Suprapubic skin (tissue), 4 donors: Measurements from ENCODE around the gene MIPOL1. TPM values are rescaled to one million over a fixed set of nuclear protein-coding genes. Genes with fewer than 3 reads are reported as not detected.

Source experiments
- DNase-seq, 2 donors: peaks; one replicate each; pipeline ENCODE4 v3.0.0-alpha.2; 2019; ENCODE audit warnings: low spot score in 2 of 2
- H3K27ac ChIP-seq: fragments of 200-600 bp; sonication (generic); one replicate; pipeline ENCODE4 v1.5.1; 2019
- H3K27me3 ChIP-seq: fragments of 200-600 bp; sonication (generic); one replicate; pipeline ENCODE4 v1.5.1; 2019
- H3K36me3 ChIP-seq: fragments of 200-600 bp; sonication (generic); one replicate; pipeline ENCODE4 v1.5.1; 2019
- H3K4me1 ChIP-seq: fragments of 200-600 bp; sonication (generic); one replicate; pipeline ENCODE4 v1.5.1; 2019
- H3K4me3 ChIP-seq: fragments of 200-600 bp; sonication (generic); one replicate; pipeline ENCODE4 v1.5.1; 2019; ENCODE audit warnings: mild to moderate bottlenecking
- H3K9me3 ChIP-seq: fragments of 200-600 bp; sonication (generic); one replicate; pipeline ENCODE4 v1.5.1; 2019
- CTCF ChIP-seq, 2 donors: fragments of 200-600 bp in 1 of 2; fragments of 450-650 bp in 1 of 2; sonication (generic) in 1 of 2; IDR thresholded peaks; one replicate each; pipeline ENCODE4 v1.5.1; 2016 to 2019; ENCODE audit warnings: antibody characterized with exemption in 2 of 2, mild to moderate bottlenecking in 1 of 2, moderate library complexity in 1 of 2
- EP300 ChIP-seq: sonication (generic); formaldehyde crosslinking; IDR thresholded peaks from one replicate; pipeline ENCODE4 v1.6.1; 2017; ENCODE audit warnings: antibody characterized with exemption
- POLR2A ChIP-seq, 2 donors: fragments of 450-650 bp; IDR thresholded peaks; one replicate each; pipeline ENCODE4 v1.6.1; 2017; ENCODE audit warnings: antibody characterized with exemption in 2 of 2, mild to moderate bottlenecking in 2 of 2, moderate library complexity in 2 of 2
- POLR2AphosphoS5 ChIP-seq, 3 donors: sonication (generic); formaldehyde crosslinking; IDR thresholded peaks; one replicate each; pipeline ENCODE4 v1.6.1; 2017; ENCODE audit warnings: antibody characterized with exemption in 3 of 3
- WGBS: methylation state at CpG from one replicate; pipeline ENCODE4 v1.1.5; 2018; 5-methylcytosine and 5-hydroxymethylcytosine counted together
- total RNA-seq, 4 donors: library from RNA; depleted of rRNA; stranded (reverse); fragments of >200 nt; gene quantifications; one replicate each; pipeline ENCODE4 v1.1.0, GENCODE V29; 2016

MIPOL1 gene
- total RNA-seq, 4 donors from 2014 or later = 3.5 to 12.7 (median 7.6) TPM

- Histone ChIP-seq H3K4me1 (no peaks in the 10 kb centered on the region), H3K9me3 (peaks cover 2% of the 10 kb centered on the region), H3K27ac (no peak overlapping the region), H3K27me3 (no peaks in the 10 kb centered on the region), H3K36me3 (no peaks in the 10 kb centered on the region), H3K4me3 (no peak overlapping the region)
- no peak for DNase-seq
- 84% methylated on average over 2 of the region's 2 CpGs for WGBS
- TF ChIP-seq POLR2AphosphoS5 (IDR thresholded peaks at IDR 0.05) (no peak), EP300 (no peak), POLR2A (IDR thresholded peaks at IDR 0.05) (no peak), CTCF (IDR thresholded peaks at IDR 0.05) (no peak)
Measured at GRCh38 chr14:37466623-37467088, 268.9 kb downstream of the MIPOL1 start.

GRCh38 chr14:37469650-37470049 lies 271.9 kb downstream of the MIPOL1 start:
- no peak for TF ChIP-seq CTCF (IDR thresholded peaks at IDR 0.05)
- TF ChIP-seq POLR2AphosphoS5 (IDR thresholded peaks at IDR 0.05) = no peak
- TF ChIP-seq EP300 = no peak
- TF ChIP-seq POLR2A (IDR thresholded peaks at IDR 0.05) = no peak
- no peaks in the 10 kb centered on the region for H3K27me3 ChIP-seq
- no peaks in the 10 kb centered on the region for H3K36me3 ChIP-seq
- H3K9me3 ChIP-seq = no peaks in the 10 kb centered on the region
- no peak overlapping the region for H3K27ac ChIP-seq
- H3K4me1 ChIP-seq = no peaks in the 10 kb centered on the region
- H3K4me3 ChIP-seq = no peak overlapping the region
- no peak for DNase-seq

GRCh38 chr14:37470251-37470650 lies 272.5 kb downstream of the MIPOL1 start:
- Histone ChIP-seq H3K36me3 (no peaks in the 10 kb centered on the region), H3K4me3 (no peak overlapping the region), H3K27ac (no peak overlapping the region), H3K9me3 (no peaks in the 10 kb centered on the region), H3K4me1 (no peaks in the 10 kb centered on the region), H3K27me3 (no peaks in the 10 kb centered on the region)
- WGBS = 94% methylated on average over 7 of the region's 7 CpGs
- no peak for DNase-seq
- TF ChIP-seq POLR2A (IDR thresholded peaks at IDR 0.05) = no peak
- TF ChIP-seq POLR2AphosphoS5 (IDR thresholded peaks at IDR 0.05) = no peak
- TF ChIP-seq EP300 = no peak

- WGBS = 67% methylated on average over 4 of the region's 4 CpGs
- Histone ChIP-seq H3K4me1 (no peaks in the 10 kb centered on the region), H3K36me3 (no peaks in the 10 kb centered on the region), H3K9me3 (no peaks in the 10 kb centered on the region), H3K27ac (no peak overlapping the region), H3K4me3 (no peak overlapping the region), H3K27me3 (no peaks in the 10 kb centered on the region)
- TF ChIP-seq CTCF (IDR thresholded peaks at IDR 0.05) = no peak
- TF ChIP-seq POLR2A (IDR thresholded peaks at IDR 0.05) = no peak
- TF ChIP-seq POLR2AphosphoS5 (IDR thresholded peaks at IDR 0.05) = no peak
- DNase-seq = no peak
Measured at GRCh38 chr14:37472906-37473305, 275.2 kb downstream of the MIPOL1 start.

GRCh38 chr14:37474191-37474590 lies 276.5 kb downstream of the MIPOL1 start:
- Histone ChIP-seq H3K4me3 (no peak overlapping the region), H3K27me3 (no peaks in the 10 kb centered on the region), H3K4me1 (no peaks in the 10 kb centered on the region), H3K36me3 (no peaks in the 10 kb centered on the region), H3K27ac (no peak overlapping the region), H3K9me3 (no peaks in the 10 kb centered on the region)
- no peak for DNase-seq
- TF ChIP-seq POLR2AphosphoS5 (IDR thresholded peaks at IDR 0.05) (no peak), EP300 (no peak), CTCF (IDR thresholded peaks at IDR 0.05) (no peak), POLR2A (IDR thresholded peaks at IDR 0.05) (no peak)
- WGBS = 94% methylated on average over 6 of the region's 6 CpGs
